Stimulated activated naive CD8-positive, alpha-beta T cell treated with anti-CD3 and anti-CD28 coated beads, Interleukin-15, Interleukin-2, amounts not matched to agents 100 U/mL and 50 U/mL, for 24 hours (primary cell): ENCODE data around the gene WDR7.
A peak's percentile ranks its signal among the peaks of the same experiment; 100 is the strongest.

ENCODE experiments used
- ATAC-seq: fragments of 150-1000 bp; cut with Tn5 transposase; one replicate; pipeline ENCODE4 v1.10.0; 2021
- DNase-seq: peaks from one replicate; pipeline ENCODE4 v3.0.0; 2021

The WDR7 gene

GRCh38 chr18:56992777-56993176 lies 341.6 kb downstream of the WDR7 start:
- no peak for DNase-seq

GRCh38 chr18:56995579-56996188 lies 344.5 kb downstream of the WDR7 start:
- DNase-seq (no peak), ATAC-seq (no peak)

More at GRCh38 chr18:56992777-56993176, 341.6 kb downstream of the WDR7 start:
- peak; percentile 80 for ATAC-seq

- DNase-seq (no peak), ATAC-seq (no peak)
These were observed 346.0 kb downstream of the WDR7 start for GRCh38 chr18:56997200-56997599.

GRCh38 chr18:56999823-57000222 lies 348.7 kb downstream of the WDR7 start:
- DNase-seq (no peak), ATAC-seq (no peak)

GRCh38 chr18:57002627-57003026 lies 351.5 kb downstream of the WDR7 start:
- ATAC-seq (no peak), DNase-seq (no peak)

- ATAC-seq, result no peak
These were observed 352.2 kb downstream of the WDR7 start for GRCh38 chr18:57003342-57003741.

GRCh38 chr18:57004366-57005121 lies 353.4 kb downstream of the WDR7 start:
- ATAC-seq (peak; percentile 96), DNase-seq (no peak)

More at GRCh38 chr18:57003342-57003741, 352.2 kb downstream of the WDR7 start:
- no peak for DNase-seq

GRCh38 chr18:57008001-57008686 lies 357.0 kb downstream of the WDR7 start:
- no peak for DNase-seq
- ATAC-seq, result no peak

GRCh38 chr18:57009844-57010243 lies 358.7 kb downstream of the WDR7 start:
- ATAC-seq (no peak), DNase-seq (no peak)

GRCh38 chr18:57014772-57015413 lies 363.7 kb downstream of the WDR7 start:
- no peak for DNase-seq
- no peak for ATAC-seq

- no peak for DNase-seq
- ATAC-seq, result no peak
These were observed 364.3 kb downstream of the WDR7 start for GRCh38 chr18:57015451-57015850.

GRCh38 chr18:57018845-57019244 lies 367.7 kb downstream of the WDR7 start:
- no peak for DNase-seq
- no peak for ATAC-seq

- ATAC-seq (no peak), DNase-seq (no peak)
These were observed 371.6 kb downstream of the WDR7 start for GRCh38 chr18:57022716-57023115.

- no peak for DNase-seq
- ATAC-seq, result no peak
These were observed 372.2 kb downstream of the WDR7 start for GRCh38 chr18:57023275-57023882.

GRCh38 chr18:57025540-57025939 lies 374.4 kb downstream of the WDR7 start:
- no peak for DNase-seq

GRCh38 chr18:57026316-57026715 lies 375.2 kb downstream of the WDR7 start:
- DNase-seq (no peak), ATAC-seq (no peak)

More at GRCh38 chr18:57025540-57025939, 374.4 kb downstream of the WDR7 start:
- ATAC-seq, result no peak

GRCh38 chr18:57027190-57027708 lies 376.1 kb downstream of the WDR7 start:
- ATAC-seq, result no peak

GRCh38 chr18:57029761-57030160 lies 378.6 kb downstream of the WDR7 start:
- no peak for ATAC-seq
- no peak for DNase-seq

More at GRCh38 chr18:57027190-57027708, 376.1 kb downstream of the WDR7 start:
- DNase-seq, result no peak

- DNase-seq, result no peak
These were observed 379.3 kb downstream of the WDR7 start for GRCh38 chr18:57030417-57030816.

GRCh38 chr18:57035590-57035989 lies 384.4 kb downstream of the WDR7 start:
- ATAC-seq (no peak), DNase-seq (no peak)

More at GRCh38 chr18:57030417-57030816, 379.3 kb downstream of the WDR7 start:
- no peak for ATAC-seq

- no peak for ATAC-seq
- no peak for DNase-seq
These were observed 387.2 kb downstream of the WDR7 start for GRCh38 chr18:57038395-57038794.

- ATAC-seq (no peak), DNase-seq (no peak)
These were observed 389.0 kb downstream of the WDR7 start for GRCh38 chr18:57040175-57040574.
